HepG2 (cell line): ENCODE measurements around the gene MED1. TPM values are rescaled to one million over a fixed set of nuclear protein-coding genes. Genes with fewer than 3 reads are reported as not detected.

ENCODE experiments used
- BCL3 ChIP-seq: sonication (generic); formaldehyde crosslinking; IDR thresholded peaks from 2 replicates; pipeline ENCODE4 v1.5.1; 2020; ENCODE audit warnings: mild to moderate bottlenecking, missing genetic modification reagents, moderate library complexity
- BRF2 ChIP-seq: sonication (generic); formaldehyde crosslinking; IDR thresholded peaks from 2 replicates; pipeline ENCODE4 v1.8.1; 2022; ENCODE audit warnings: mild to moderate bottlenecking, missing genetic modification reagents
- EHMT2 ChIP-seq: fragments of 200-600 bp; sonication (generic); IDR thresholded peaks from 2 replicates; pipeline ENCODE4 v1.7.0; 2017; ENCODE audit warnings: antibody characterized with exemption, low read depth, low read length, borderline replicate concordance
- GLI4 ChIP-seq: sonication (generic); formaldehyde crosslinking; IDR thresholded peaks from 2 replicates; pipeline ENCODE4 v1.5.1; 2020; ENCODE audit warnings: missing genetic modification reagents, mild to moderate bottlenecking, moderate library complexity, borderline replicate concordance
- GRHL1 ChIP-seq: sonication (generic); formaldehyde crosslinking; conservative IDR thresholded peaks from 2 replicates; pipeline ENCODE4 v1.8.0; 2022; ENCODE audit warnings: missing genetic modification reagents
- HES4 ChIP-seq: sonication (generic); formaldehyde crosslinking; IDR thresholded peaks from 2 replicates; pipeline ENCODE4 v1.9.0; 2021; ENCODE audit warnings: mild to moderate bottlenecking, missing genetic modification reagents, borderline replicate concordance
- HNF1A ChIP-seq, 2 experiments: sonication (generic) in 1 of 2; formaldehyde crosslinking in 1 of 2; IDR thresholded peaks; 2 replicates each; pipeline versions ENCODE4 v1.4.0 to v1.6.1; 2016 to 2020; ENCODE audit warnings: borderline replicate concordance in 1 of 2, low read depth in 1 of 2, mild to moderate bottlenecking in 1 of 2, missing genetic modification reagents in 1 of 2
- KLF12 ChIP-seq: sonication (generic); formaldehyde crosslinking; IDR thresholded peaks from 2 replicates; pipeline ENCODE4 v1.4.0; 2020; ENCODE audit warnings: missing genetic modification reagents, borderline replicate concordance
- SRY ChIP-seq: sonication (generic); formaldehyde crosslinking; IDR thresholded peaks from 2 replicates; pipeline ENCODE4 v1.8.0; 2022; ENCODE audit warnings: mild to moderate bottlenecking, missing genetic modification reagents
- XRCC5 ChIP-seq: fragments of 200-400 bp; formaldehyde crosslinking; optimal IDR thresholded peaks from 2 replicates; pipeline ENCODE3; 2017; ENCODE audit warnings: mild to moderate bottlenecking, low read length
- ZBTB1 ChIP-seq: sonication (generic); formaldehyde crosslinking; IDR thresholded peaks from 2 replicates; pipeline ENCODE4 v1.4.0; 2020; ENCODE audit warnings: missing genetic modification reagents, borderline replicate concordance
- ZBTB26 ChIP-seq: IDR thresholded peaks from 2 replicates; pipeline ENCODE4 v1.6.1; 2016; ENCODE audit warnings: missing compliant biosample characterization, missing genetic modification reagents, borderline replicate concordance
- ZBTB38 ChIP-seq: sonication (generic); formaldehyde crosslinking; IDR thresholded peaks from 2 replicates; pipeline ENCODE4 v1.5.1; 2020; ENCODE audit warnings: mild to moderate bottlenecking, missing genetic modification reagents
- ZNF343 ChIP-seq: sonication (generic); formaldehyde crosslinking; IDR thresholded peaks from 2 replicates; pipeline ENCODE4 v1.4.0; 2020; ENCODE audit warnings: mild to moderate bottlenecking, missing genetic modification reagents
- ZNF557 ChIP-seq: sonication (generic); formaldehyde crosslinking; IDR thresholded peaks from 2 replicates; pipeline ENCODE4 v1.4.0; 2020; ENCODE audit warnings: missing genetic modification reagents
- ZNF614 ChIP-seq: IDR thresholded peaks from 2 replicates; pipeline ENCODE4 v1.6.1; 2018; ENCODE audit warnings: missing biosample characterization, missing genetic modification reagents, inconsistent platforms, borderline replicate concordance
- ZNF740 ChIP-seq: sonication (generic); formaldehyde crosslinking; IDR thresholded peaks from 2 replicates; pipeline ENCODE4 v1.4.0; 2020; ENCODE audit warnings: missing genetic modification reagents
- polyA plus RNA-seq, 8 experiments: library from polyadenylated mRNA; depleted of rRNA in 3 of 8; stranded (reverse) in 7 of 8; unstranded in 1 of 8; fragments of >200 nt; fragmentation: Illumina TruSeq in 4 of 8; extraction: Trizol in 4 of 8; gene quantifications; 2 replicates each; pipeline versions ENCODE4 v1.2.1 to v1.2.3, GENCODE V29; 2011 to 2016; ENCODE audit warnings: low read depth in 4 of 8, missing spikeins in 1 of 8, mixed read lengths in 1 of 8; ENCODE audit not compliant: insufficient read depth in 1 of 8
- total RNA-seq, 5 experiments: library from RNA; depleted of rRNA; stranded (reverse); fragments of >200 nt; fragmentation: Illumina TruSeq; extraction: Trizol; gene quantifications; 2 replicates each; pipeline ENCODE4 v1.2.3, GENCODE V29; 2016; ENCODE audit warnings: low read depth in 1 of 5

MED1 gene
- total and polyA plus RNA-seq, 2 of the 13 experiments (the other 11 are each of a cell fraction or from before 2014, with no cell fraction given): 37.5 to 40.1 TPM

GRCh38 chr17:39461113-39461925, 10.3 kb upstream of the MED1 start, which contains the start of gene CDK12 (continued):
- TF ChIP-seq ZNF740 (CRISPR knock-in tag) (peak; percentile 95), BRF2 (CRISPR knock-in tag) (no peak; the same call in 1 of the 2 replicates), XRCC5 (peak; percentile 89), KLF12 (CRISPR knock-in tag) (peak; percentile 92), HES4 (CRISPR knock-in tag) (peak; percentile 67; the same call in 1 of the 2 replicates), GLI4 (CRISPR knock-in tag) (peak; percentile 34; the same call in 1 of the 2 replicates), GRHL1 (no peak), BCL3 (CRISPR knock-in tag) (no peak; the same call in 1 of the 2 replicates), ZBTB1 (CRISPR knock-in tag) (no peak), ZNF557 (CRISPR knock-in tag) (peak; percentile 67; the same call in 1 of the 2 replicates), ZNF614 (CRISPR knock-in tag) (peak; percentile 79; the same call in 1 of the 2 replicates), SRY (no peak; the same call in 1 of the 2 replicates), ZBTB38 (peak; percentile 59; the same call in 1 of the 2 replicates), HNF1A (IDR thresholded peaks at IDR 0.05; ENCODE audit: low read depth) (peak; percentile 50; the same call in 1 of the 2 replicates), HNF1A (CRISPR knock-in tag; IDR thresholded peaks at IDR 0.05; ENCODE audit: borderline replicate concordance) (peak; percentile 57; the same call in 1 of the 2 replicates), ZBTB26 (CRISPR knock-in tag) (peak; percentile 84; the same call in 1 of the 2 replicates), ZNF343 (no peak), EHMT2 (no peak)
